ENCODE data around the gene NRP1.

Gene NRP1

DNA sequence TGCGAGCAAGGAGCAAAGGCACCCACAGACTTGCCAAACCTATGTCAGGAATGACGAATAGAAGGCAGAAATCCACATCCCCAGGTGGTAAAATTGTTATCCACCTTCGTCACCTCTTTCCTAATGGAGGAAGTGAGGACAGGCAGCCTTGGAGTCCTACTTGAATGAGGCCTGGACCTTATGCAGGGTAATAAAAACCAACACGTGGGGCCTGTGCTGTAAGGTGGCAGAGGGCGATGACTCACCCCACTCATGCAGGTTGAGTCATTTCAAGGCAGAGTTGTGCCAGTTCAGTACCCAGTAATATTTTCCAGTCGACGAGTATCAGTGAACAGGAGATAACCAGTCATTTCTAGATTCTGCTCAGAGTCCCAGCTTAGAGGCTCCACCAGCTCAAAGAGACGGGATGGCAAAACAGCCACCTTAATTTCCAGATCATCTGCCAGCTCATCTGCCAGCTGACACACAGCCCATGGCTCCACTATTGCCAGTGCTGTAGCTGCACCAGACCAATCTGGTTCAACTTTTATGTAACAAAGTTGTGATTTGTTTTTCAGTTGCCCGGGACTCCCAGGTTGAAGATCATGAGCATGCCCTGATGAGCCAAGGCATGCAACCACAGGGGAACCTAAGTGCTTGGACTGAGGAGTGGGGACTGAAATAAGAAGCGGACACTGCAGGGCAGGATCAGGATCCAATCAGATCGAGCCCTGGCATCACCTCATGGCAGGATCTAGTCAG, 200.3 kb downstream of the NRP1 start:
- H2BK12ac ChIP-seq (ENCODE audit: low read length), result no peak overlapping the region
- no peak overlapping the region for H4K8ac ChIP-seq (ENCODE audit: low read depth, low read length)
- no CpG with 5 or more reads among the region's 11 CpGs for WGBS (ENCODE audit: extremely low coverage, insufficient coverage, insufficient read length)

DNA sequence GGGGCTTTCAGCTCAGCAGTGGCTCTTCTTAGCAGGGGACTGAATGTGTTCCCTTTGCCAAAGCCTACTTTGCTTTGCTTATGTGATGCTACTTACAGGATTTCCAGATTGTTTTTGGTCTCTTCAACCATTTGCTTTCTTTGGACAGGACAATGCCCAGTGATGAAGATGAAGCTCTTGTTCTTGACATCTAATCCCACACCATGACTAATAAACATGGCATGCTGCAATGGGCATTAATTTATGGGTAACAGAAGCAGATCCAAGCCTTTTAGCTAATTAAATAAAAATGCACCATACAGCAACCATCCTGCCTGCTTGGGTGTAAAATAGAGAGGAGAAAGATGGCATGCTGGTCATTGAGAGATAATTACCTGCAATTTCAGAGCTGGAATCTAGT, 200.9 kb downstream of the NRP1 start:
- DNase-seq, result no peak
- H3K79me1 ChIP-seq (ENCODE audit: low read length), result no peaks in the 10 kb centered on the region
- peaks cover 0 to 2% of the 10 kb centered on the region in 2 experiments for H3K4me1 ChIP-seq (ENCODE audit: control insufficient read depth in 1 of 2, insufficient read depth in 2 of 2, low read length in 2 of 2)
- no peaks in the 10 kb centered on the region for H3K9me3 ChIP-seq (ENCODE audit: insufficient read depth, low read depth, low read length)
- no peak overlapping the region for H2BK5ac ChIP-seq (ENCODE audit: low read depth, low read length, poor library complexity)
- no peaks in the 10 kb centered on the region for H3K27me3 ChIP-seq (ENCODE audit: insufficient read depth, low read length)
- H2BK120ac ChIP-seq (ENCODE audit: insufficient read depth, low read length, poor library complexity), result no peak overlapping the region
- H2AK5ac ChIP-seq (ENCODE audit: low read length), result no peak overlapping the region
- no peak overlapping the region for H3K4ac ChIP-seq (ENCODE audit: low read depth, low read length)
- no peaks in the 10 kb centered on the region for H3K79me2 ChIP-seq (ENCODE audit: control insufficient read depth, insufficient read depth, low read length, poor library complexity)
- no peaks in the 10 kb centered on the region for H3K36me3 ChIP-seq (ENCODE audit: control insufficient read depth in 1 of 2, insufficient read depth in 2 of 2, low read length in 2 of 2)
- no peak overlapping the region for H2BK12ac ChIP-seq (ENCODE audit: low read length)
- no peak overlapping the region for H3K14ac ChIP-seq (ENCODE audit: low read length)
- H3K23ac ChIP-seq (ENCODE audit: low read length), result no peak overlapping the region
- H2AFZ ChIP-seq (ENCODE audit: insufficient read depth, low read length, poor library complexity), result no peak overlapping the region
- H3K4me2 ChIP-seq (ENCODE audit: low read length), result no peak overlapping the region
- H3K9ac ChIP-seq (ENCODE audit: low read length), result no peak overlapping the region
- no peak overlapping the region for H4K91ac ChIP-seq (ENCODE audit: low read depth, low read length)
- no peak overlapping the region for H4K12ac ChIP-seq (ENCODE audit: low read depth, low read length)
- H4K8ac ChIP-seq (ENCODE audit: low read depth, low read length), result no peak overlapping the region
- no peak overlapping the region for H3K4me3 ChIP-seq (ENCODE audit: low read depth, low read length)
- no peak overlapping the region for H3K27ac ChIP-seq (ENCODE audit: low read depth, low read length)
- H3K18ac ChIP-seq (ENCODE audit: low read length), result no peak overlapping the region

More for the DNA sequence above, 200.3 kb downstream of the NRP1 start:
- H3K4me1 ChIP-seq (ENCODE audit: control insufficient read depth in 1 of 2, insufficient read depth in 2 of 2, low read length in 2 of 2), result peaks cover 0 to 2% of the 10 kb centered on the region in 2 experiments
- no peak overlapping the region for H3K4ac ChIP-seq (ENCODE audit: low read depth, low read length)
- H3K14ac ChIP-seq (ENCODE audit: low read length), result no peak overlapping the region
- no peak overlapping the region for H3K23ac ChIP-seq (ENCODE audit: low read length)
- H3K79me1 ChIP-seq (ENCODE audit: low read length), result no peaks in the 10 kb centered on the region
- no peak overlapping the region for H4K12ac ChIP-seq (ENCODE audit: low read depth, low read length)
- H3K79me2 ChIP-seq (ENCODE audit: control insufficient read depth, insufficient read depth, low read length, poor library complexity), result no peaks in the 10 kb centered on the region
- no peak overlapping the region for H4K91ac ChIP-seq (ENCODE audit: low read depth, low read length)
- peak; percentile 66 to 71 for DNase-seq
- H3K27me3 ChIP-seq (ENCODE audit: insufficient read depth, low read length), result no peaks in the 10 kb centered on the region
- no peak overlapping the region for H3K4me2 ChIP-seq (ENCODE audit: low read length)
- no peak overlapping the region for H3K9ac ChIP-seq (ENCODE audit: low read length)
- no peaks in the 10 kb centered on the region for H3K9me3 ChIP-seq (ENCODE audit: insufficient read depth, low read depth, low read length)
- no peak overlapping the region for H3K18ac ChIP-seq (ENCODE audit: low read length)
- no peak overlapping the region for H2BK120ac ChIP-seq (ENCODE audit: insufficient read depth, low read length, poor library complexity)
- H2AK5ac ChIP-seq (ENCODE audit: low read length), result no peak overlapping the region
- no peak overlapping the region for H2BK5ac ChIP-seq (ENCODE audit: low read depth, low read length, poor library complexity)
- no peaks in the 10 kb centered on the region for H3K36me3 ChIP-seq (ENCODE audit: control insufficient read depth in 1 of 2, insufficient read depth in 2 of 2, low read length in 2 of 2)
- H3K4me3 ChIP-seq (ENCODE audit: low read depth, low read length), result no peak overlapping the region
- H3K27ac ChIP-seq (ENCODE audit: low read depth, low read length), result no peak overlapping the region
- no peak overlapping the region for H2AFZ ChIP-seq (ENCODE audit: insufficient read depth, low read length, poor library complexity)

DNA sequence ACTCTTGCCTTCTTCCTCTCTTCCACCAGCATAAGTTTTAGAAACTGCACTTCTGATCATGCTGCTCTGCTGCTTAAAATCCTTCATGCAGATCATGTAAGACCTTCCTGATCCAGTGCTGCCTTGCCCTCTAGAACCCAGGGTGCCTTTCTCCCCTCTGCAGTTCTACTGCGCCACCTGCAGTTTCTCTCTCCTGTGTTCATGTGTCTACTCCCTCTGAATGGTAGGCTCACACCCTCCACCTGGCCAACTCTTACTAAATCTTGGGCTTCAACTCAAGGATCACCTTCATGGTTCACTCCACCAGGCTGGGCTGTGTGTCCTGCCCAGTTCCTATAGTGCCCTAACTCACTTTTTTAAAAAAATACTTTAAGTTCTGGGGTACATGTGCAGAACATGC, 201.8 kb downstream of the NRP1 start:
- Histone ChIP-seq H3K9ac (ENCODE audit: low read length) (no peak overlapping the region), H3K79me2 (ENCODE audit: control insufficient read depth, insufficient read depth, low read length, poor library complexity) (no peaks in the 10 kb centered on the region), H3K79me1 (ENCODE audit: low read length) (no peaks in the 10 kb centered on the region), H2AK5ac (ENCODE audit: low read length) (no peak overlapping the region), H3K9me3 (ENCODE audit: insufficient read depth, low read depth, low read length) (no peaks in the 10 kb centered on the region), H3K4me1 (ENCODE audit: control insufficient read depth in 1 of 2, insufficient read depth in 2 of 2, low read length in 2 of 2) (peaks cover 0 to 2% of the 10 kb centered on the region in 2 experiments), H3K18ac (ENCODE audit: low read length) (no peak overlapping the region), H3K36me3 (ENCODE audit: control insufficient read depth in 1 of 2, insufficient read depth in 2 of 2, low read length in 2 of 2) (no peaks in the 10 kb centered on the region), H3K4me2 (ENCODE audit: low read length) (no peak overlapping the region), H3K27me3 (ENCODE audit: insufficient read depth, low read length) (no peaks in the 10 kb centered on the region), H3K14ac (ENCODE audit: low read length) (no peak overlapping the region), H2BK12ac (ENCODE audit: low read length) (no peak overlapping the region), H3K27ac (ENCODE audit: low read depth, low read length) (no peak overlapping the region), H2BK120ac (ENCODE audit: insufficient read depth, low read length, poor library complexity) (no peak overlapping the region), H3K23ac (ENCODE audit: low read length) (no peak overlapping the region), H3K4me3 (ENCODE audit: low read depth, low read length) (no peak overlapping the region), H2BK5ac (ENCODE audit: low read depth, low read length, poor library complexity) (no peak overlapping the region), H4K91ac (ENCODE audit: low read depth, low read length) (no peak overlapping the region), H3K4ac (ENCODE audit: low read depth, low read length) (no peak overlapping the region), H4K12ac (ENCODE audit: low read depth, low read length) (no peak overlapping the region), H4K8ac (ENCODE audit: low read depth, low read length) (no peak overlapping the region), H2AFZ (ENCODE audit: insufficient read depth, low read length, poor library complexity) (no peak overlapping the region)
- no CpG with 5 or more reads among the region's 1 CpG for WGBS (ENCODE audit: extremely low coverage, insufficient coverage, insufficient read length)
- no peak for DNase-seq

DNA sequence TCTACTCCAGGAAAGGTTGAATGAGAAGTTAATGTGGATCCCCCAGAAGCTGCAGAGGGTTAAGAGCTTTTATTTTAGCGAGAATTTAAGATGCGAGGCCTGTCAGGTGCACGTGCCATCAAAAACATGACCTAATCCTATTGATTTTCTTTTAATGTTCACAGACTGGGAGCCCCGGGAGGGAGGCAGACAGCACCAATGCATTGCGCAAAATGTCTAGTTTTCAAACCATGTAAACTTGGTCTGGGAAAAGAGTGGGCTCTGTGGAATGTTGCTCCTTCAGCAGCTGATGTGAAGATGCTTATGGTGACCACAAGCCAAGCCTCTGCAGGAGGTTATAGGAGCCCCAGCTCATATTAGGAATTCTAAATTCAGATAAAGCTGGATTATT, 204.5 kb downstream of the NRP1 start:
- Histone ChIP-seq H3K4me1 (ENCODE audit: control insufficient read depth in 1 of 2, insufficient read depth in 2 of 2, low read length in 2 of 2) (peaks cover 2 to 6% of the 10 kb centered on the region in 2 experiments), H3K9ac (ENCODE audit: low read length) (no peak overlapping the region), H3K14ac (ENCODE audit: low read length) (no peak overlapping the region), H3K4ac (ENCODE audit: low read depth, low read length) (no peak overlapping the region), H2AFZ (ENCODE audit: insufficient read depth, low read length, poor library complexity) (no peak overlapping the region), H3K18ac (ENCODE audit: low read length) (no peak overlapping the region), H2BK5ac (ENCODE audit: low read depth, low read length, poor library complexity) (no peak overlapping the region), H2AK5ac (ENCODE audit: low read length) (no peak overlapping the region), H4K91ac (ENCODE audit: low read depth, low read length) (no peak overlapping the region), H3K79me1 (ENCODE audit: low read length) (peaks cover 1% of the 10 kb centered on the region), H3K27me3 (ENCODE audit: insufficient read depth, low read length) (no peaks in the 10 kb centered on the region), H3K23ac (ENCODE audit: low read length) (no peak overlapping the region), H2BK12ac (ENCODE audit: low read length) (no peak overlapping the region), H3K79me2 (ENCODE audit: control insufficient read depth, insufficient read depth, low read length, poor library complexity) (no peaks in the 10 kb centered on the region), H4K12ac (ENCODE audit: low read depth, low read length) (no peak overlapping the region), H4K8ac (ENCODE audit: low read depth, low read length) (no peak overlapping the region), H3K4me3 (ENCODE audit: low read depth, low read length) (no peak overlapping the region), H2BK120ac (ENCODE audit: insufficient read depth, low read length, poor library complexity) (no peak overlapping the region), H3K36me3 (ENCODE audit: control insufficient read depth in 1 of 2, insufficient read depth in 2 of 2, low read length in 2 of 2) (no peaks in the 10 kb centered on the region), H3K9me3 (ENCODE audit: insufficient read depth, low read depth, low read length) (no peaks in the 10 kb centered on the region), H3K4me2 (ENCODE audit: low read length) (no peak overlapping the region), H3K27ac (ENCODE audit: low read depth, low read length) (no peak overlapping the region)
- no CpG with 5 or more reads among the region's 5 CpGs for WGBS (ENCODE audit: extremely low coverage, insufficient coverage, insufficient read length)
- no peak for DNase-seq
